H9 (cell line): ENCODE measurements around the gene POLK. TPM values are rescaled to one million over a fixed set of nuclear protein-coding genes. Genes with fewer than 3 reads are reported as not detected.

Experiments used
- DNase-seq: peaks from one replicate; pipeline ENCODE4 v3.0.0-alpha.2; 2017
- H2AFZ ChIP-seq: one replicate; pipeline ENCODE4 v1.6.1; 2013; ENCODE audit warnings: mild to moderate bottlenecking, low read length, control low read depth, moderate library complexity
- H2AK5ac ChIP-seq: 2 replicates; pipeline ENCODE4 v1.6.1; 2013; ENCODE audit warnings: low read length, control low read depth, mixed read lengths; ENCODE audit not compliant: insufficient read length
- H2BK120ac ChIP-seq: one replicate; pipeline ENCODE4 v1.6.1; 2013; ENCODE audit warnings: low read depth, mild to moderate bottlenecking, low read length, control low read depth, inconsistent platforms; ENCODE audit not compliant: poor library complexity, severe bottlenecking
- H2BK12ac ChIP-seq: 2 replicates; pipeline ENCODE4 v1.6.1; 2013; ENCODE audit warnings: low read length, control low read depth, mixed read lengths, low read depth; ENCODE audit not compliant: insufficient read length
- H2BK15ac ChIP-seq: 2 replicates; pipeline ENCODE4 v1.6.1; 2013; ENCODE audit warnings: low read depth, low read length, control low read depth
- H2BK20ac ChIP-seq: one replicate; pipeline ENCODE4 v1.6.1; 2013; ENCODE audit warnings: low read depth, mild to moderate bottlenecking, low read length, control low read depth, inconsistent platforms; ENCODE audit not compliant: poor library complexity, severe bottlenecking
- H2BK5ac ChIP-seq: 2 replicates; pipeline ENCODE4 v1.6.1; 2013; ENCODE audit warnings: low read length, control low read depth, mixed read lengths; ENCODE audit not compliant: insufficient read length
- H3K14ac ChIP-seq: 2 replicates; pipeline ENCODE4 v1.6.1; 2013; ENCODE audit warnings: low read length, control low read depth; ENCODE audit not compliant: insufficient read depth
- H3K18ac ChIP-seq: 2 replicates; pipeline ENCODE4 v1.6.1; 2013; ENCODE audit warnings: low read depth, mild to moderate bottlenecking, mixed read lengths, low read length, control low read depth; ENCODE audit not compliant: insufficient read length
- H3K23ac ChIP-seq: 2 replicates; pipeline ENCODE4 v1.6.1; 2013; ENCODE audit warnings: low read length, control low read depth, mixed read lengths, low read depth; ENCODE audit not compliant: insufficient read length
- H3K23me2 ChIP-seq: 2 replicates; pipeline ENCODE4 v1.6.1; 2013; ENCODE audit warnings: low read depth, mild to moderate bottlenecking, mixed read lengths, low read length, control low read depth; ENCODE audit not compliant: insufficient read length, poor library complexity, severe bottlenecking
- H3K27ac ChIP-seq: 2 replicates; pipeline ENCODE4 v1.5.1; 2013; ENCODE audit warnings: low read length, control low read depth, mixed read lengths, low read depth; ENCODE audit not compliant: insufficient read length
- H3K27me3 ChIP-seq: 2 replicates; pipeline ENCODE4 v1.6.1; 2013; ENCODE audit warnings: low read length, control low read depth, inconsistent platforms; ENCODE audit not compliant: insufficient read depth
- H3K4ac ChIP-seq: 2 replicates; pipeline ENCODE4 v1.6.1; 2013; ENCODE audit warnings: low read depth, mild to moderate bottlenecking, control low read depth, inconsistent platforms, low read length, moderate library complexity
- H3K4me1 ChIP-seq: 2 replicates; pipeline ENCODE4 v1.6.1; 2013; ENCODE audit warnings: low read length, control low read depth, inconsistent platforms; ENCODE audit not compliant: insufficient read depth
- H3K4me2 ChIP-seq: 2 replicates; pipeline ENCODE4 v1.6.1; 2013; ENCODE audit warnings: low read length, control low read depth, mixed read lengths; ENCODE audit not compliant: insufficient read length, insufficient read depth
- H3K56ac ChIP-seq: 2 replicates; pipeline ENCODE4 v1.6.1; 2013; ENCODE audit warnings: low read depth, mild to moderate bottlenecking, mixed read lengths, low read length, control low read depth; ENCODE audit not compliant: insufficient read length
- H3K79me1 ChIP-seq: 2 replicates; pipeline ENCODE4 v1.6.1; 2013; ENCODE audit warnings: low read depth, mild to moderate bottlenecking, moderate library complexity, low read length, control low read depth, inconsistent platforms; ENCODE audit not compliant: insufficient read depth, poor library complexity, severe bottlenecking
- H3K79me2 ChIP-seq: 2 replicates; pipeline ENCODE4 v1.6.1; 2013; ENCODE audit warnings: low read length, control low read depth, inconsistent platforms; ENCODE audit not compliant: insufficient read depth
- H3K9ac ChIP-seq: 2 replicates; pipeline ENCODE4 v1.6.1; 2013; ENCODE audit warnings: low read length, control low read depth, mixed read lengths; ENCODE audit not compliant: insufficient read length; ENCODE audit errors: extremely low read depth
- H3K9me3 ChIP-seq: one replicate; pipeline ENCODE4 v1.6.1; 2013; ENCODE audit warnings: low read depth, low read length, inconsistent platforms; ENCODE audit not compliant: control insufficient read depth
- H3T11ph ChIP-seq: one replicate; pipeline ENCODE4 v1.6.1; 2013; ENCODE audit warnings: mild to moderate bottlenecking, low read length, control low read depth, inconsistent platforms
- H4K20me1 ChIP-seq: one replicate; pipeline ENCODE4 v1.6.1; 2013; ENCODE audit not compliant: control insufficient read depth, insufficient read length, insufficient read depth
- H4K5ac ChIP-seq: 2 replicates; pipeline ENCODE4 v1.6.1; 2013; ENCODE audit warnings: low read depth, mild to moderate bottlenecking, mixed read lengths, low read length, control low read depth; ENCODE audit not compliant: insufficient read length
- H4K8ac ChIP-seq: replicated peaks from 2 replicates; pipeline ENCODE4 v1.6.1; 2013; ENCODE audit warnings: low read length, control low read depth, mixed read lengths, low read depth; ENCODE audit not compliant: insufficient read length
- H4K91ac ChIP-seq: 2 replicates; pipeline ENCODE4 v1.6.1; 2013; ENCODE audit warnings: low read depth, mild to moderate bottlenecking, moderate library complexity, mixed read lengths, low read length, control low read depth; ENCODE audit not compliant: insufficient read length
- H3K27ac Mint-ChIP-seq, 3 experiments: 2 replicates in 2 of 3; 3 replicates in 1 of 3; pipeline ENCODE4 v1.8.0; 2020 to 2021; ENCODE audit warnings: mixed read lengths in 3 of 3, mild to moderate bottlenecking in 1 of 3, moderate library complexity in 1 of 3
- H3K27me3 Mint-ChIP-seq: 2 replicates; pipeline ENCODE4 v1.8.0; 2021; ENCODE audit warnings: low read depth, mild to moderate bottlenecking, moderate library complexity, mixed read lengths
- H3K36me3 Mint-ChIP-seq, 3 experiments: 2 replicates in 2 of 3; 3 replicates in 1 of 3; pipeline ENCODE4 v1.8.0; 2020 to 2021; ENCODE audit warnings: low read depth in 3 of 3, mixed read lengths in 3 of 3; ENCODE audit not compliant: insufficient read depth in 1 of 3
- H3K4me1 Mint-ChIP-seq, 2 experiments: 2 replicates each; pipeline ENCODE4 v1.8.0; 2020; ENCODE audit warnings: mixed read lengths in 2 of 2
- H3K4me3 Mint-ChIP-seq, 2 experiments: 2 replicates in 1 of 2; 3 replicates in 1 of 2; pipeline ENCODE4 v1.8.0; 2020 to 2021; ENCODE audit warnings: mild to moderate bottlenecking in 2 of 2, mixed read lengths in 2 of 2, moderate library complexity in 1 of 2
- H3K9me3 Mint-ChIP-seq, 2 experiments: 2 replicates in 1 of 2; 3 replicates in 1 of 2; pipeline ENCODE4 v1.8.0; 2020; ENCODE audit warnings: mild to moderate bottlenecking in 2 of 2, mixed read lengths in 2 of 2, moderate library complexity in 1 of 2
- WGBS: extraction: QIAGEN DNeasy Blood & Tissue Kit; methylation state at CpG from one replicate; pipeline ENCODE4 v1.1.7; 2013; ENCODE audit warnings: missing lambda C conversion rate, low lambda C conversion rate, mixed read lengths; ENCODE audit not compliant: insufficient read length; ENCODE audit errors: extremely low coverage; 5-methylcytosine and 5-hydroxymethylcytosine counted together
- total RNA-seq: library from RNA; stranded (reverse); gene quantifications from 2 replicates; pipeline ENCODE4 v1.2.1, GENCODE V29; 2021
- TF ChIP-seq, protein P1 (sequence below): fragments of 200-600 bp; sonication (generic); conservative IDR thresholded peaks from 3 replicates; pipeline ENCODE4 v1.8.0; 2021; ENCODE audit warnings: antibody characterized with exemption, mild to moderate bottlenecking

Gene POLK
- total RNA-seq, 1 experiment from 2014 or later: 7.6 TPM

DNA sequence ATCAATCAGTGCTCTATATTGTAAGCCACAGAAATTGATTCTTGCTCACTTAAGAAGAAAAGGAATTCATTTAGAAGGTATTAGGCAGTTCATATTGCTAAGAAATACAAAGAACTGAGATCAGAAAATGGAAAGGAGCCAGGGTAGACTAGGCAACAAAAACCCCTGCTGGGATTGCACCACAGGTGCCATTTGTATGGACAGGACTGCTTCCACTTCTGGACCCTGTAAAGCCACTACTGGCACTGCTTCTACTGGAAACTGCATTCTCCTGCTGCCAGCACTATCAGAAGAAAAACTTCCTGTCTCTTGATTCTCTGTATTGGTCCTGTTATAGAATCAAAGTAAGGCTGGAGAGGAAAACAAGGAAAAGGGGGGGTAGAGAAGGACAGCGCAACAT, 46.2 kb upstream of the POLK start:
- H2BK20ac ChIP-seq: no peak overlapping the region
- H3T11ph ChIP-seq: no peak overlapping the region
- H3K23me2 ChIP-seq: no peaks in the 10 kb centered on the region
- H3K79me1 ChIP-seq: peaks cover 7% of the 10 kb centered on the region
- peaks cover 4 to 15% (median 9%) of the 10 kb centered on the region in 3 experiments for H3K36me3 Mint-ChIP-seq
- H4K8ac ChIP-seq: no peak overlapping the region
- H3K23ac ChIP-seq: no peak overlapping the region
- no peak overlapping the region; a peak in 1 of 5 replicates for H3K4me3 Mint-ChIP-seq
- peaks cover 37 to 49% of the 10 kb centered on the region in 2 experiments for H3K4me1 Mint-ChIP-seq
- no peaks in the 10 kb centered on the region for H3K27me3 Mint-ChIP-seq
- no peak overlapping the region for H3K56ac ChIP-seq
- peaks cover 5 to 6% of the 10 kb centered on the region in 2 experiments; a peak in 4 of 5 replicates for H3K9me3 Mint-ChIP-seq
- no peak overlapping the region for H2AFZ ChIP-seq
- no peak overlapping the region for H2BK15ac ChIP-seq
- TF ChIP-seq, protein P1, sequence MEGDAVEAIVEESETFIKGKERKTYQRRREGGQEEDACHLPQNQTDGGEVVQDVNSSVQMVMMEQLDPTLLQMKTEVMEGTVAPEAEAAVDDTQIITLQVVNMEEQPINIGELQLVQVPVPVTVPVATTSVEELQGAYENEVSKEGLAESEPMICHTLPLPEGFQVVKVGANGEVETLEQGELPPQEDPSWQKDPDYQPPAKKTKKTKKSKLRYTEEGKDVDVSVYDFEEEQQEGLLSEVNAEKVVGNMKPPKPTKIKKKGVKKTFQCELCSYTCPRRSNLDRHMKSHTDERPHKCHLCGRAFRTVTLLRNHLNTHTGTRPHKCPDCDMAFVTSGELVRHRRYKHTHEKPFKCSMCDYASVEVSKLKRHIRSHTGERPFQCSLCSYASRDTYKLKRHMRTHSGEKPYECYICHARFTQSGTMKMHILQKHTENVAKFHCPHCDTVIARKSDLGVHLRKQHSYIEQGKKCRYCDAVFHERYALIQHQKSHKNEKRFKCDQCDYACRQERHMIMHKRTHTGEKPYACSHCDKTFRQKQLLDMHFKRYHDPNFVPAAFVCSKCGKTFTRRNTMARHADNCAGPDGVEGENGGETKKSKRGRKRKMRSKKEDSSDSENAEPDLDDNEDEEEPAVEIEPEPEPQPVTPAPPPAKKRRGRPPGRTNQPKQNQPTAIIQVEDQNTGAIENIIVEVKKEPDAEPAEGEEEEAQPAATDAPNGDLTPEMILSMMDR: no peak
- H3K9me3 ChIP-seq: no peaks in the 10 kb centered on the region
- no peaks in the 10 kb centered on the region for H3K27me3 ChIP-seq
- peaks cover 15% of the 10 kb centered on the region for H3K4me1 ChIP-seq
- H3K27ac Mint-ChIP-seq: peak overlapping the region; percentile 3 to 44 (median 25); a peak in 3 of 7 replicates
- no peaks in the 10 kb centered on the region for H4K20me1 ChIP-seq
- H4K91ac ChIP-seq: no peak overlapping the region
- H2BK120ac ChIP-seq: no peak overlapping the region
- DNase-seq: no peak
- H3K4me2 ChIP-seq: no peak overlapping the region
- no peak overlapping the region for H3K14ac ChIP-seq
- no peak overlapping the region for H3K9ac ChIP-seq
- H3K27ac ChIP-seq: no peak overlapping the region
- H4K5ac ChIP-seq: no peak overlapping the region
- WGBS: no CpG with 5 or more reads among the region's 1 CpG
- no peak overlapping the region for H3K4ac ChIP-seq
- H3K18ac ChIP-seq: no peak overlapping the region
- H2BK5ac ChIP-seq: no peak overlapping the region
- H3K79me2 ChIP-seq: no peaks in the 10 kb centered on the region; the same call in 1 of the 2 replicates
- no peak overlapping the region for H2BK12ac ChIP-seq
- H2AK5ac ChIP-seq: no peak overlapping the region
